ENCODE measurements around the gene MTSS2. TPM values are rescaled to one million over a fixed set of nuclear protein-coding genes. Genes with fewer than 3 reads are reported as not detected.

The MTSS2 gene
- total RNA-seq, 1 donor from 2014 or later = 102 TPM

- TF ChIP-seq, protein P1, sequence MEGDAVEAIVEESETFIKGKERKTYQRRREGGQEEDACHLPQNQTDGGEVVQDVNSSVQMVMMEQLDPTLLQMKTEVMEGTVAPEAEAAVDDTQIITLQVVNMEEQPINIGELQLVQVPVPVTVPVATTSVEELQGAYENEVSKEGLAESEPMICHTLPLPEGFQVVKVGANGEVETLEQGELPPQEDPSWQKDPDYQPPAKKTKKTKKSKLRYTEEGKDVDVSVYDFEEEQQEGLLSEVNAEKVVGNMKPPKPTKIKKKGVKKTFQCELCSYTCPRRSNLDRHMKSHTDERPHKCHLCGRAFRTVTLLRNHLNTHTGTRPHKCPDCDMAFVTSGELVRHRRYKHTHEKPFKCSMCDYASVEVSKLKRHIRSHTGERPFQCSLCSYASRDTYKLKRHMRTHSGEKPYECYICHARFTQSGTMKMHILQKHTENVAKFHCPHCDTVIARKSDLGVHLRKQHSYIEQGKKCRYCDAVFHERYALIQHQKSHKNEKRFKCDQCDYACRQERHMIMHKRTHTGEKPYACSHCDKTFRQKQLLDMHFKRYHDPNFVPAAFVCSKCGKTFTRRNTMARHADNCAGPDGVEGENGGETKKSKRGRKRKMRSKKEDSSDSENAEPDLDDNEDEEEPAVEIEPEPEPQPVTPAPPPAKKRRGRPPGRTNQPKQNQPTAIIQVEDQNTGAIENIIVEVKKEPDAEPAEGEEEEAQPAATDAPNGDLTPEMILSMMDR (IDR thresholded peaks at IDR 0.05; ENCODE audit: unreplicated experiment) = no peak
- no peak for DNase-seq (ENCODE audit: low spot score in 2 of 2, unreplicated experiment in 2 of 2)
- Mint-ChIP-seq H3K27ac (peak overlapping the region; percentile 98), H3K4me3 (peak overlapping the region; percentile 42), H3K36me3 (peaks cover 23% of the 10 kb centered on the region), H3K4me1 (peaks cover 54% of the 10 kb centered on the region), H3K9me3 (peaks cover 11% of the 10 kb centered on the region), H3K27me3 (ENCODE audit: low read depth) (no peaks in the 10 kb centered on the region)
Measured at GRCh38 chr16:70715860-70716357, 30.1 kb upstream of the MTSS2 start.

- Mint-ChIP-seq H3K27me3 (ENCODE audit: low read depth) (no peaks in the 10 kb centered on the region), H3K4me3 (peak overlapping the region; percentile 42), H3K36me3 (peaks cover 17% of the 10 kb centered on the region), H3K4me1 (peaks cover 54% of the 10 kb centered on the region), H3K27ac (peak overlapping the region; percentile 98), H3K9me3 (peaks cover 11% of the 10 kb centered on the region)
- peak; percentile 51 to 69 for DNase-seq (ENCODE audit: low spot score in 2 of 2, unreplicated experiment in 2 of 2)
- TF ChIP-seq, protein P1 (IDR thresholded peaks at IDR 0.05; ENCODE audit: unreplicated experiment) = no peak
Measured at GRCh38 chr16:70715055-70715858, 29.4 kb upstream of the MTSS2 start.

DNA sequence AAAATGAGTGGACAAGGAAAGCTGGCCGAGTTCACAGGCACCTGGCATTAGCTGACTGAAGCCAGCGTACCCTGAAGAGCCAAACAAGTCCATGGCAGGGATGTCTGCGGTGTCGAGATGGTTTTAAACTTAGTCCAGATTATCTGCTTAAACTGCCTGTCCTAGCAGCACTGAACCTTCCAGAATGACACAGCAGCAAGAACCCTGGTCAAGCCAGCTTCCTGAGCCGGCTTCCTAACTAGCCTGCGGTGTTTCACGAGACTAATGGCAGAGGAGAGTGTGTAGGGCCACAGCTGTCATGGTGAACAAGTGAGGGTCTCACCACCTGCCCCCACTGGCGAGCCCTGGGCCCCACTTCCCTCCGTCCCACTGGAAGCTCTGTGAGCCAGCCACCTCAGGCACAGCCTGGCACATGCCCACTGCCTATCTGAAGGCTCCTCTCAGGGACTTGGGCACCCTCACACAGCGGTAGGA, 28.8 kb upstream of the MTSS2 start:
- H3K4me3 Mint-ChIP-seq = peak overlapping the region; percentile 42
- H3K9me3 Mint-ChIP-seq = peaks cover 6% of the 10 kb centered on the region
- peaks cover 10% of the 10 kb centered on the region for H3K36me3 Mint-ChIP-seq
- DNase-seq (ENCODE audit: low spot score in 2 of 2, unreplicated experiment in 2 of 2) = no peak
- H3K4me1 Mint-ChIP-seq = peaks cover 54% of the 10 kb centered on the region
- TF ChIP-seq, protein P1 (IDR thresholded peaks at IDR 0.05; ENCODE audit: unreplicated experiment) = no peak
- H3K27ac Mint-ChIP-seq = peak overlapping the region; percentile 98
- no peaks in the 10 kb centered on the region for H3K27me3 Mint-ChIP-seq (ENCODE audit: low read depth)

DNA sequence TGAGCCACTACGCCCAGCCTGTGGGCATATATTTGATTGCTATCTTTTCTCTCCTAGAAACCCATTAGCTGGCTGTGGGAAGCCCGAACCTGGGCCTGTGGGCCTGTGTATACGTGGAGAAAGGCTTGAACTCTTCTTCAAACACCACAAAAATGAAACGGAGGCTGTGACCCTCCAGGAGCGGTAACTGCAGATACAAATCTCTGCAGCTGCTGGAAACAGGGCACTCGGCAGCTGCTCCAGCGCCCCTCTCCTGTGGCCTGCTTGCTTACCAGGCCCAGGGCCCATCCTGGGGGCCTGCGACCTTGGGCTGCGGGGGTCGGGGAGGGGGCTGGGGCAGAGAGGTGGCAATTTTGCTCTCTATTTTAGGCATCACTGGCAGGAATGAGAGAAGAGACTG, 28.0 kb upstream of the MTSS2 start:
- H3K4me1 Mint-ChIP-seq = peaks cover 54% of the 10 kb centered on the region
- peak overlapping the region; percentile 83 for H3K27ac Mint-ChIP-seq
- H3K36me3 Mint-ChIP-seq = peaks cover 3% of the 10 kb centered on the region
- H3K27me3 Mint-ChIP-seq (ENCODE audit: low read depth) = no peaks in the 10 kb centered on the region
- H3K4me3 Mint-ChIP-seq = no peak overlapping the region
- no peak for DNase-seq (ENCODE audit: low spot score in 2 of 2, unreplicated experiment in 2 of 2)
- no peaks in the 10 kb centered on the region for H3K9me3 Mint-ChIP-seq
- TF ChIP-seq, protein P1 (IDR thresholded peaks at IDR 0.05; ENCODE audit: unreplicated experiment) = no peak

GRCh38 chr16:70713342-70713741, 27.5 kb upstream of the MTSS2 start:
- Mint-ChIP-seq H3K27me3 (ENCODE audit: low read depth) (no peaks in the 10 kb centered on the region), H3K4me3 (no peak overlapping the region), H3K4me1 (peaks cover 57% of the 10 kb centered on the region), H3K9me3 (no peaks in the 10 kb centered on the region), H3K27ac (peak overlapping the region; percentile 83), H3K36me3 (no peaks in the 10 kb centered on the region)
- TF ChIP-seq, protein P1 (IDR thresholded peaks at IDR 0.05; ENCODE audit: unreplicated experiment) = no peak
- DNase-seq (ENCODE audit: low spot score in 2 of 2, unreplicated experiment in 2 of 2) = no peak

Measured in mesothelial cell of epicardium (in vitro differentiated cells).